RPMI8226 (cell line): ENCODE data around the gene RTCB.
A peak's percentile ranks its signal among the peaks of the same experiment; 100 is the strongest.

Experiments used
- DNase-seq: peaks from one replicate; pipeline ENCODE4 v3.0.0-alpha.2; 2015

Gene RTCB

DNA sequence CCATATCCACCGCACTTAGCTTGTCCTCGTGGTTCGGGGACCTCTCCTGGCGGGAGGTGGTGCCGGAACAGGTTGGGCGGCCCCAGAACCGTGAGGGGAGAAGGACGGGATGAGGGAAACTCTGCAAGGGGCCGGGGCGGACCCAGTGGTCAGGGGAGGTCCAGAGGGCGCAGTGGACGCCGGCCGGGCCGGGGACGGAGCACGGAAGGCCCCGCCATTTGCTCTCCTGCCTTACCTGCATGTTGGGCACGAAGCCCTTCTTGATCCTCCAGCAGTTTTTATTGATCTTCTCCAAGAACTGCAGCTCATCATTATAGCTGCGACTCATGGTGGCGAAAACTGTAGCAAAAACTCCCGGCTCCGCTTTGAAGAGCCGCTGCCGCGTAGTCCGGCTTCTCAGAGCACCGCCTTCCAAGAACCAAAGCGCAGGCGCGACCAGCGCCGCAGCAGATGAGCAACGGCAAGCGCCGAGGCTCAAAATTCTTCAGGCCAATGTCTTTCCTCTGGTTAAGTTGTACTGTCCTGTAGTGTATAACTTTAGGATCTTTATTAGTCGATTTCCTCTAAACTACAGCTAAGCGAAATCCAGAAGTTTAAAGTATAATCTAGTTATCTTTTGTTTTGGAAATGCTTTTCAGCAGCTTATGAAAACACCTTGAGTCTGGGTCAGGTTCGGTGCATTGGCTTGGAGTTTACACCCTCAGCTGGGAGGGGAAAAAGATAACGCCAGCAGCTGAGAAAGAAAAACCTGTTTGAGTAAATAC is at the start of gene RTCB:
Gene RTCB (minus strand): TSS at position 419 of the 764 bp plus-strand sequence. CDS start 91 bp downstream, at position 328.
- peak; percentile 93 for DNase-seq

DNA sequence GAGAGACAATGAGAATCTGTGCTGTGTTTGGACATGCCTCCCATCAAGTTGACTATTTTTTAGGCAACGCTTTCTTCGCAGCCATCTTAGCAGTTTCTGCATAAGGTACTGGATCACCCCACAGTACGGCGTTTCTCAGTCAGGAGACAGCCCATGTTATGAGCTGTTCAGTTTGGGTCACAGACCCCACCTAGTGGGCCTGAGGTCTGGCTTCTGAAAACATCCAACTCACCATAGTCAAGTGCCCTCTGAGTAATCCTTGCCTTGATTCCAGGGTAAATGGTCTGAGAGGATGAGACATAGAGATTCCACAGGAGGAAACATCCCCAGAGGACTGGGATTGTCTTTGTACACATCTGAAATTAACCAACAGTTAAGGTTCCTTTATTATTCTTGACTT is 45.0 kb upstream of the RTCB start:
- DNase-seq = no peak

DNA sequence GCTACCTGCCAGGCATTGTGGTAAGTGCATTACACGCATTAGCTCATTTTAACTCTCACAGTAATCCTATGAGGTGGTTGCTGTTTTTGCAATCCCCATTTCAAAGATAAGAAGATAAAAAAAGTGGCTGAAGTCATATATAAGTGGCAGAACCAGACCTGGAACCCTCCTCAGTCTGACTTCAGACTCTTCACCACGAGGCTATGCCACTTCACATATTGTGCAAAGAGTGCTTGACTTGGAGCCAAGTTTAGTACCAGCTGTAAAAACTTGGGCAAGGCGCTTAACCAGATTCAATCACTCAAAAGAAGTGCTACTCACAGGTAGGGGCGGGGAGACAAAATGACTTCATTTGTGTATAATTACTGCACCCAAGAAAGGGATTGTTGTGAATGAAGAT is 36.9 kb upstream of the RTCB start:
- DNase-seq = peak; percentile 34

GRCh38 chr22:32446321-32446720 is 34.3 kb upstream of the RTCB start:
- no peak for DNase-seq

GRCh38 chr22:32444068-32444467 is 32.0 kb upstream of the RTCB start:
- peak; percentile 69 for DNase-seq

GRCh38 chr22:32430352-32430751 is 18.3 kb upstream of the RTCB start:
- no peak for DNase-seq

DNA sequence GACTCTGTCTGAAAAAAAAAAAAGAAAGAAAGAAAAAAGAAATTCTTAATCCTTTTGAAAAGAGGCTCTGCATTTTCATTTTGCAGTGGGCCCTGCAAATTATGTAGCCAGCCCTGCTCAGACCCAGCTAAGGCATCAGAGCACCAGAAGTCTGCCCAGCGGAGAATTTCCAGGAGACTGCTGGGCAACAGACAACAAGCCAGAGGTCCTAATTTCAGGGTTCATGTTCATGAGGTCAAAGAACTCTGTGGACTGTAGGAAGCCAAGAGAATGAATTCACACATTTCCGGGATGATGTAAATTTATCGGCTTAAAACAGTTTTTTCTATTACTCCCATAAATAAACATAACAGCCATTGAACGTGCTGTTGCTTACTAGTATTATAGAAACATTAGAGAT is 14.8 kb upstream of the RTCB start:
- no peak for DNase-seq

DNA sequence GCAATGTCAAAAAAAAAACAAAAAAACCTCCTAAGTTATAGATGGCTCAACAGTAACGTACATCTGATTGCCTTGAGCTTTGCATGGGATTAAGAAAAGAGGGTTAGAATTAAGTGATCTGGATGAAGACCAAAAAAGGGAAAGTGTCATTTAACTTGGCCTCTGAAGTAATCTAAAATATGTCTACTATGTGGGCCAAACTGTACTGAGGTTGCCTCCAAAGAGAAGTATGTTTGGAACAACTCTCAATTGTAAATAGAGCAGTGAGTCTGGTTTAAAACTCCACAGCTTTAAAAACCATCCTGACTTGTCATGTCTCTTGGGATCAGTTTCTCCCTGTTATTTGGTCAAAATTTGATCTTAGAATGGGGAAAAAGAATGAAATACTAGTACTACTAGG is 11.6 kb upstream of the RTCB start:
- DNase-seq = no peak

DNA sequence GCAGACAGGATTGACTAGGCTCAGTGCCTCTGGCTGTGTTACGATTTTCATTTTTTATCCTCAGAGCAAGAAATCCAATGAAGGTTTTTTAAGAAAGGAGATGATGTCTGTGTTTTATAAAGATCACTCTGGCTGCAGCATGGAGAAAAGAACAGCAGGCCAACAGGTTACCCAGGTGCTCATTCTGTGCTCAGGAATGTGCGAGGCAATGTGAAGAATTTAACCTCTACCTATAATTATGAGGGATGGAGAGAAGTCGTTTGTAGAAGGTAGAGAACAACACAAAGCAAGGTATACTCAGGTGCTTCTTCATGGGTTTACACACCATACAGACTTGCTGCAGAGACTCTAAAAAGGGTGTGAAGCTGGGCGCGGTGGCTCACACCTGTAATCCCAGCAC is 10.0 kb upstream of the RTCB start:
- DNase-seq = no peak

- no peak for DNase-seq
Measured at GRCh38 chr22:32421484-32421883, 9.4 kb upstream of the RTCB start.

- DNase-seq = no peak
Measured at GRCh38 chr22:32417906-32418305, 5.9 kb upstream of the RTCB start.

GRCh38 chr22:32416556-32417085 is 4.6 kb upstream of the RTCB start:
- DNase-seq = peak; percentile 68

DNA sequence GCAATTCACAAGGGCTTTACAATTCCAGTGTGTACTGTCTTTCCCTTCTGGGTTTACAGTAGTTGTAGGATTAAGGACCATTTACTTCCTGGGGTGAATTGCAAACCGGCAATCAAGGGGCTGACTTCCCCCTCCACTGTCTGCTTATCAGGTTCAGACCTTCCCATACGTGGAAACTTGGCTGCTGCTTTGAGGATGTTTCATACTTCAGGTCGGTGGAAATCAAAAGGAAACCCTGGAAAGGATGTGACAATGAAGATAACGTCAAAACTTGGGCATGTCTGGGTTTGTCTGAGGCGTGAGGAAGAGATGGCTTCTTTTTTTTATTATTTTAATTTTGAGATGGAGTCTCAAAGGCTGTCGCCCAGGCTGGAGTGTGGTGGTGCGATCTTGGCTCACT is 2.1 kb upstream of the RTCB start:
- no peak for DNase-seq

GRCh38 chr22:32413719-32414118 is 1.7 kb upstream of the RTCB start:
- peak; percentile 25 for DNase-seq

GRCh38 chr22:32411402-32411801 is 645 bp downstream of the RTCB start:
- DNase-seq = peak; percentile 6

DNA sequence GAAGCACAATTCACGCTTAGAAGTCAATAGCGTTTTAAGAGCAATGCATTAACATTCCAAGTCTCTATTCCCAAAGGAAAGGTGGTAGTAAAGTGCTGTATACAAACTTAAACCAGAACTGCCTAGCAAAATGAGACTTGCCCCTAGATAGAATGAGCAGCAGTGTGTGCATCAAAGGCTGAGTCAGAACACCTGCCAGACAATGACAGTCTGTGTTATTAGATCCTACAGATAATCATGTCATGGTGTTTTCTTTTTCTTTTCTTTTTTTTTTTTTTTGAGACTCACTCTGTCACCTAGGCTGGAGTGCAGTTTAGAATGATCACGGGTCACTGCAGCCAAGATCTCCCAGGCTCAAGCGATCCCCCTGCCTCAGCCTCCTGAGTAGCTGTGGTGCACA is 1.6 kb downstream of the RTCB start:
- DNase-seq = no peak

- no peak for DNase-seq
Measured at GRCh38 chr22:32409977-32410376, 2.1 kb downstream of the RTCB start.

DNA sequence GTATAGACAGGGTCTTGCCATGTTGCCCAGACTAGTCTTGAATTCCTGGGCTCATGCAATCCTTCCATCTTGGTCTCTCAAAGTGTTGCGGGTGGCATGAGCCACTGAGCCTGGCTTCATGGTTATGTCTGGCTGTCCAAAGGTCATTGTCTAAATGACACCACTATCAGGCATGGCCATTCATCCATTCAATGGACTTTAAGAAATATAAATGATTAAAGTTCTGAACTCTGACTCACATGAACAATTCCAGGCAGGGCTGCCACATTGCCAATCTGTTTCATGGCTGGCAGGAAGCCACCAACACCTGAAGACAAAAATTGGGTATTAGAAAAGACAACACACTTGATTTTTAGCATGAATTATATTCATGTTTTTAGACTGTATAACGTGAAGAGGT is 4.1 kb downstream of the RTCB start:
- DNase-seq = peak; percentile 28

GRCh38 chr22:32407312-32407711 is 4.7 kb downstream of the RTCB start:
- peak; percentile 63 for DNase-seq

GRCh38 chr22:32404021-32404420 is 8.0 kb downstream of the RTCB start:
- DNase-seq = no peak

DNA sequence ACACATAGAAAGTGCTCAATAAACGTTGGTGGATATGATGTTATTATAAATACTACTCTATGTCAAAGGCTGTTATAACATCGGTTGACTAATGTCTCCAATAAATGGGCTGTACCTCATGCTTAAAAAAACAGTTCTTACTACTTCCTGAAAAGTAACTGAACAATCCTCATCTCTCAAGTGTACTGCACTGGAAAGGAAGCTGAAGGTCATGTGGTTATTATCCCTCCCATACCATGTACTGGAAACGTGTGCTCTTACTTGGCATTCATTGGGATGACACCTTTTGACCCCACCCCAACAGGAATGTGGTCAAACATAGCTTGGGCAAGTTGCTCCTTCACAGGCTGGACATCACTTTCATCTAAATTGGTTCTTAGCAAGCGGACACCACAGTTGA is 10.6 kb downstream of the RTCB start:
- DNase-seq = no peak

DNA sequence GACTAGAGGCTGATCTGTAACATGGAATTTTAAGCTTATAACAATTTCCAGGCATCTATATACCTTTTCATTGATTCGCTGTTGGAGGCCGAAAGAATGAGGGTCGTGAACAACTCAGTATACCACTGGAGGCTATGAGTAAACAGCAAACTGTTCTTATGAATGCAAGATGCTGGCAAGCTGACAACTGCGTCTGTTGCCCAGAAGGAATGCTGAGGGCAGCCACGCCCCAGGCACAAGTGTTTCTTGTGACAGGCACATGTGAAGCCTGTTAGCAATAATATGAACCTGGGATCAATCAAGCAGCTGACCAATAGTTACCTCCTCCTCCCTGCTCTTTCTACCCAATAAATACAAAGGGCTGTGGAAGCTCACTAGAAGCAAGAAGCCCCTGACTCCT is 15.3 kb downstream of the RTCB start:
- no peak for DNase-seq

- DNase-seq = no peak
Measured at GRCh38 chr22:32396255-32396654, 15.8 kb downstream of the RTCB start.

- DNase-seq = no peak
Measured at GRCh38 chr22:32395107-32395506, 16.9 kb downstream of the RTCB start.

GRCh38 chr22:32389685-32390084 is 22.4 kb downstream of the RTCB start:
- peak; percentile 48 for DNase-seq
